Duodenal mucosa (tissue), 2 donors: ENCODE measurements around the gene SVOP.

ENCODE experiments used
- H3K27ac ChIP-seq: one replicate; pipeline ENCODE4 v1.7.0; 2013; ENCODE audit warnings: low read depth, low read length
- H3K27me3 ChIP-seq, 2 donors: one replicate each; pipeline ENCODE4 v1.7.0; 2013; ENCODE audit warnings: low read length in 2 of 2, control low read depth in 1 of 2; ENCODE audit not compliant: insufficient read depth in 2 of 2, control insufficient read depth in 1 of 2
- H3K36me3 ChIP-seq, 2 donors: one replicate each; pipeline ENCODE4 v1.7.0; 2013; ENCODE audit warnings: low read length in 2 of 2, control low read depth in 1 of 2; ENCODE audit not compliant: insufficient read depth in 2 of 2, control insufficient read depth in 1 of 2
- H3K4me1 ChIP-seq, 2 donors: one replicate each; pipeline ENCODE4 v1.7.0; 2013; ENCODE audit warnings: low read length in 2 of 2, control low read depth in 1 of 2; ENCODE audit not compliant: insufficient read depth in 2 of 2, control insufficient read depth in 1 of 2
- H3K4me3 ChIP-seq, 2 donors: one replicate each; pipeline ENCODE4 v1.7.0; 2013; ENCODE audit warnings: low read length in 2 of 2, low read depth in 1 of 2
- H3K9ac ChIP-seq, 2 donors: one replicate each; pipeline ENCODE4 v1.7.0; 2013; ENCODE audit warnings: low read length in 2 of 2, low read depth in 1 of 2
- H3K9me3 ChIP-seq, 2 donors: one replicate each; pipeline ENCODE4 v1.7.0; 2013; ENCODE audit warnings: low read length in 2 of 2, control low read depth in 1 of 2; ENCODE audit not compliant: control insufficient read depth in 1 of 2

The SVOP gene, protein sequence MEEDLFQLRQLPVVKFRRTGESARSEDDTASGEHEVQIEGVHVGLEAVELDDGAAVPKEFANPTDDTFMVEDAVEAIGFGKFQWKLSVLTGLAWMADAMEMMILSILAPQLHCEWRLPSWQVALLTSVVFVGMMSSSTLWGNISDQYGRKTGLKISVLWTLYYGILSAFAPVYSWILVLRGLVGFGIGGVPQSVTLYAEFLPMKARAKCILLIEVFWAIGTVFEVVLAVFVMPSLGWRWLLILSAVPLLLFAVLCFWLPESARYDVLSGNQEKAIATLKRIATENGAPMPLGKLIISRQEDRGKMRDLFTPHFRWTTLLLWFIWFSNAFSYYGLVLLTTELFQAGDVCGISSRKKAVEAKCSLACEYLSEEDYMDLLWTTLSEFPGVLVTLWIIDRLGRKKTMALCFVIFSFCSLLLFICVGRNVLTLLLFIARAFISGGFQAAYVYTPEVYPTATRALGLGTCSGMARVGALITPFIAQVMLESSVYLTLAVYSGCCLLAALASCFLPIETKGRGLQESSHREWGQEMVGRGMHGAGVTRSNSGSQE

DNA sequence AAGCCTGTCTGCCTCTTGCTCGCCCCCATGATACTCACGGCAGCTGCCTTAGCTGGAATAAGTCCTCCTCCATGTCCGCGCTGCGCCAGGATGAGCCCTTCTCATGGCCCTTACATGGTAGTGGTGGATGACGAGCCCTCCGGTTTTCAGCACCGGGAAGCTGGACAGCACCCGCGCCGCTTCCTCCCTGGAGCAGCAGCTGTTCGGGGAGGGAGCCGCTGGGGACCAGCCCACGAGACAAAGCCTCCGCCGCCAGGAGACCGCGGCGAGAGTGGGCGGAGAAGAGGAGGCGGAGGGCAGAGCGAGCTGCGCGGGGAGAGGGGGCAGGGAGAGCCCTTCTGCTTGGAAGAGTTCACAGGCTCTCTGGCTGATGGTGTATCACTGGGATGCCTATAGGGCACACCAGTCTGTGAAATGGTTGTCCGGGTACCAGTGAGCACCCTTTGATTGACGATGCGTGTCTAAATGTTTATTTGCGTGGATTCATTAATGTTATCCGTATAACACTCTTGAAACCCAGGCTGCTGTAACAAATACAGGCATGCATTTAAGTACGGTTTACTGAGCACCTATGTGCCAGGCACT lies at the start of gene SVOP:
Gene SVOP, minus strand, starts transcription at position 273 of the 585 bp plus-strand sequence. Its CDS starts 200 bp downstream, at position 73.
- Histone ChIP-seq H3K4me3 (no peak within 1 kb of the TSS), H3K27me3 (no peaks in the 10 kb centered on the region), H3K9me3 (no peaks in the 10 kb centered on the region), H3K36me3 (no peaks in the 10 kb centered on the region), H3K9ac (no peak within 1 kb of the TSS), H3K27ac (no peak within 1 kb of the TSS), H3K4me1 (no peaks in the 10 kb centered on the region)

GRCh38 chr12:109069307-109070271 lies 48.7 kb upstream of the SVOP start:
- peak overlapping the region; percentile 41 to 54 for H3K4me3 ChIP-seq
- H3K27me3 ChIP-seq = no peaks in the 10 kb centered on the region
- peak overlapping the region; percentile 11 to 43 for H3K9ac ChIP-seq
- H3K9me3 ChIP-seq = no peaks in the 10 kb centered on the region
- peaks cover 16 to 32% of the 10 kb centered on the region in 2 donors for H3K36me3 ChIP-seq
- H3K4me1 ChIP-seq = peaks cover 17 to 20% of the 10 kb centered on the region in 2 donors
- H3K27ac ChIP-seq = peak overlapping the region; percentile 37

GRCh38 chr12:109065853-109066193 lies 45.0 kb upstream of the SVOP start:
- H3K9ac ChIP-seq = no peak overlapping the region
- no peak overlapping the region for H3K4me3 ChIP-seq
- peaks cover 17 to 20% of the 10 kb centered on the region in 2 donors for H3K4me1 ChIP-seq
- no peak overlapping the region for H3K27ac ChIP-seq
- no peaks in the 10 kb centered on the region for H3K27me3 ChIP-seq
- H3K9me3 ChIP-seq = no peaks in the 10 kb centered on the region
- H3K36me3 ChIP-seq = peaks cover 4 to 6% of the 10 kb centered on the region in 2 donors

GRCh38 chr12:109065154-109065852 lies 44.4 kb upstream of the SVOP start:
- Histone ChIP-seq H3K36me3 (peaks cover 4 to 6% of the 10 kb centered on the region in 2 donors), H3K4me1 (peaks cover 17 to 20% of the 10 kb centered on the region in 2 donors), H3K27ac (no peak overlapping the region), H3K9me3 (no peaks in the 10 kb centered on the region), H3K27me3 (no peaks in the 10 kb centered on the region), H3K4me3 (peak overlapping the region in 1 of 2 donors; percentile 13), H3K9ac (no peak overlapping the region)

DNA sequence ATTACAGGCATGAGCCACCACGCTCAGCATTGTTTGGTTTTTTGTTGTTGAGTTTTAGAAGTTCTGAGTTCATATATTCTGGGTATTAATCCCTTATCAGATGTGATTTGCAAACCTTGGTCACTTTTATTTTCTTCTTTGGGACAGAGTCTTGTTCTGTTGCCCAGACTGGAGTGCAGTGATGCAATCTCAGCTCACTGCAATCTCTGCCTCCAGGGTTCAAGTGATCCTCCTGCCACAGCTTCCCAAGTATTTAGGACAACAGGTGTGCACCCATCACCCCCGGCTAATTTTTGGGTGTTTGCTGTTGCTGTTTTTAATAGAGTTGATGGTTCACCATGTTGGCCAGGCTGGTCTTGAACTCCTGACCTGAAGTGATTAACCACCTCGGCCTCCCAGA lies 43.3 kb upstream of the SVOP start:
- Histone ChIP-seq H3K36me3 (peaks cover 6 to 10% of the 10 kb centered on the region in 2 donors), H3K4me1 (peaks cover 17 to 20% of the 10 kb centered on the region in 2 donors), H3K27ac (no peak overlapping the region), H3K9me3 (no peaks in the 10 kb centered on the region), H3K4me3 (no peak overlapping the region), H3K9ac (no peak overlapping the region), H3K27me3 (no peaks in the 10 kb centered on the region)

DNA sequence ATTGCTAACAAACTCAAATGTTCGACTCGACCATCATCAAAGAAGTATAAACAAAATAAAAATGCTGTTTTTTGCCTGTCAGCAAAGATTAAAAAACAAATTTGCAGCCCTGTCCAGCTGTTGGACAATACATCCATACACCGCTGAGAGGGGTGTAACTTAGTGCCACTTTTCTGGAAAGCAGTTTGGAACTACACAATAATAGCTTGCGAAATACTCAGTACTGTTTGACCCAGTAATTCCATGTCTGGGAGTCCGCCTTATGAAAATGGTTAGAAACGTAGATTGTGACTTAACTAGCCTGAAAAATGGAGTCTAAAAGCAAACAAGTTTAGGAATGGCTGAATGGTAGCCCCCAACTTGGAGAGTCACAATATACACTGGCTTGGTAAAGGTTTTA lies 37.9 kb upstream of the SVOP start:
- Histone ChIP-seq H3K9me3 (no peaks in the 10 kb centered on the region), H3K27ac (no peak overlapping the region), H3K9ac (no peak overlapping the region), H3K27me3 (no peaks in the 10 kb centered on the region), H3K4me1 (peaks cover 3 to 4% of the 10 kb centered on the region in 2 donors), H3K36me3 (peaks cover 3 to 20% of the 10 kb centered on the region in 2 donors), H3K4me3 (no peak overlapping the region)

DNA sequence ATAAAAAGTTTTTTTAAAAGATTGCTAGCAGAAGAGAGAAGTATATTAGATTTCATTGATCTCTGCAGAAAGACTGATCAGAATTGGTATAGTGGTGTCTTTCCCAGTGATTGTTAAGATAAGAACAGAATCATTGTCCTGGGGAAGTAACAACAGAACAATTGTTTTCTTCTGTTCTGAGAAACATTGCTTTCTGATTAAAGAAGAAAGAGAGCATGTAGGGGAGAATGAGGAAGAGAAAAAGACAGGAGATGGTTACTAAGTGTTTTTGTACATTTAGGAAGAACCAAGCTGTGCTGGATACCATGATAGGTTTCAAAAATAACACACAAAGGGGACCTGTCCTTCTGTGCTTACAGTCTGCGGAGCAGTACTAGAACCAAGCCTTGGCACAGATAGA lies 36.5 kb upstream of the SVOP start:
- peaks cover 3 to 20% of the 10 kb centered on the region in 2 donors for H3K36me3 ChIP-seq
- no peak overlapping the region for H3K9ac ChIP-seq
- no peak overlapping the region for H3K4me3 ChIP-seq
- H3K4me1 ChIP-seq = peaks cover 4 to 12% of the 10 kb centered on the region in 2 donors
- no peaks in the 10 kb centered on the region for H3K27me3 ChIP-seq
- no peak overlapping the region for H3K27ac ChIP-seq
- H3K9me3 ChIP-seq = no peaks in the 10 kb centered on the region

GRCh38 chr12:109056891-109057290 lies 36.0 kb upstream of the SVOP start:
- Histone ChIP-seq H3K9me3 (no peaks in the 10 kb centered on the region), H3K4me1 (peaks cover 4 to 15% of the 10 kb centered on the region in 2 donors), H3K27me3 (no peaks in the 10 kb centered on the region), H3K27ac (no peak overlapping the region), H3K36me3 (peaks cover 3 to 20% of the 10 kb centered on the region in 2 donors), H3K9ac (no peak overlapping the region), H3K4me3 (no peak overlapping the region)

GRCh38 chr12:109054520-109054919 lies 33.7 kb upstream of the SVOP start:
- Histone ChIP-seq H3K4me1 (peaks cover 4 to 17% of the 10 kb centered on the region in 2 donors), H3K9ac (no peak overlapping the region), H3K9me3 (no peaks in the 10 kb centered on the region), H3K4me3 (peak overlapping the region in 1 of 2 donors; percentile 86), H3K36me3 (peaks cover 3 to 15% of the 10 kb centered on the region in 2 donors), H3K27me3 (no peaks in the 10 kb centered on the region), H3K27ac (peak overlapping the region; percentile 71)
